Stomach (tissue), 9 donors: ENCODE data around the gene SIM1. TPM values are rescaled to one million over a fixed set of nuclear protein-coding genes. Genes with fewer than 3 reads are reported as not detected.

Experiments
- DNase-seq, 2 donors: peaks; one replicate each; pipeline versions ENCODE4 v3.0.0 to v3.0.0-alpha.2; 2013 to 2019
- H3K27ac ChIP-seq, 5 donors: fragments of 200-600 bp in 4 of 5; sonication (generic) in 4 of 5; one replicate each; pipeline ENCODE4 v1.5.1; 2013 to 2019; ENCODE audit warnings: mild to moderate bottlenecking in 1 of 5, moderate library complexity in 1 of 5
- H3K27me3 ChIP-seq, 3 donors: fragments of 200-600 bp; sonication (generic); one replicate each; pipeline ENCODE4 v1.5.1; 2017 to 2019; ENCODE audit warnings: mixed run types in 1 of 3
- H3K36me3 ChIP-seq, 4 donors: fragments of 200-600 bp; sonication (generic); 1 replicate in 3 of 4; 2 replicates in 1 of 4; pipeline ENCODE4 v1.5.1; 2016 to 2019
- H3K4me1 ChIP-seq, 4 donors: fragments of 200-600 bp; sonication (generic); one replicate each; pipeline ENCODE4 v1.5.1; 2016 to 2019
- H3K4me3 ChIP-seq, 4 donors: fragments of 200-600 bp; sonication (generic) in 3 of 4; one replicate each; pipeline ENCODE4 v1.5.1; 2016 to 2019; ENCODE audit warnings: mild to moderate bottlenecking in 1 of 4
- H3K9me3 ChIP-seq, 4 donors: fragments of 200-600 bp; sonication (generic); one replicate each; pipeline ENCODE4 v1.5.1; 2016 to 2019
- EP300 ChIP-seq: sonication (generic); formaldehyde crosslinking; IDR thresholded peaks from one replicate; pipeline ENCODE4 v1.6.1; 2017; ENCODE audit warnings: antibody characterized with exemption
- POLR2A ChIP-seq, 4 donors: fragments of 450-650 bp; IDR thresholded peaks; one replicate each; pipeline ENCODE4 v1.6.1; 2016; ENCODE audit warnings: antibody characterized with exemption in 4 of 4, control low read depth in 2 of 4, mild to moderate bottlenecking in 1 of 4, moderate library complexity in 1 of 4
- POLR2AphosphoS5 ChIP-seq, 3 donors: sonication (generic); formaldehyde crosslinking; IDR thresholded peaks; one replicate each; pipeline ENCODE4 v1.6.1; 2016; ENCODE audit warnings: antibody characterized with exemption in 3 of 3
- WGBS, 5 donors: extraction: QIAGEN DNeasy Blood & Tissue Kit in 3 of 5; methylation state at CpG; one replicate each; pipeline versions ENCODE4 v1.1.5 to v1.1.7; 2013 to 2018; 5-methylcytosine and 5-hydroxymethylcytosine counted together
- intact Hi-C: fragments of 100-400 bp; cut with DNase I; formaldehyde crosslinking; loops from one replicate; pipeline ENCODE4 v1.15.1; 2023; ENCODE audit warnings: low total_unique reads
- polyA plus RNA-seq, 3 donors: library from polyadenylated mRNA; stranded (reverse); fragments of 200-250 nt; gene quantifications; one replicate each; pipeline ENCODE4 v1.2.3, GENCODE V29; 2013
- total RNA-seq, 5 donors: library from RNA; depleted of rRNA; stranded (reverse); fragments of >200 nt; gene quantifications; one replicate each; pipeline versions ENCODE4 v1.1.0 to v1.2.3, GENCODE V29; 2014 to 2016
- TF ChIP-seq, protein P1 (sequence below), 7 experiments: fragments of 450-650 bp in 4 of 7; fragments of 200-600 bp in 3 of 7; sonication (generic) in 3 of 7; IDR thresholded peaks; one replicate each; pipeline ENCODE4 v1.5.1; 2016 to 2019; ENCODE audit warnings: antibody characterized with exemption in 7 of 7, control low read depth in 2 of 7, mild to moderate bottlenecking in 1 of 7
- donor health status: healthy with polysubstance abuse.
- donor health status: Bipolar disorder and iron deficiency.
- donor health status: healthy.

SIM1 gene
- total and polyA plus RNA-seq, 8 donors = 0.43 TPM; not detected in 7

DNA sequence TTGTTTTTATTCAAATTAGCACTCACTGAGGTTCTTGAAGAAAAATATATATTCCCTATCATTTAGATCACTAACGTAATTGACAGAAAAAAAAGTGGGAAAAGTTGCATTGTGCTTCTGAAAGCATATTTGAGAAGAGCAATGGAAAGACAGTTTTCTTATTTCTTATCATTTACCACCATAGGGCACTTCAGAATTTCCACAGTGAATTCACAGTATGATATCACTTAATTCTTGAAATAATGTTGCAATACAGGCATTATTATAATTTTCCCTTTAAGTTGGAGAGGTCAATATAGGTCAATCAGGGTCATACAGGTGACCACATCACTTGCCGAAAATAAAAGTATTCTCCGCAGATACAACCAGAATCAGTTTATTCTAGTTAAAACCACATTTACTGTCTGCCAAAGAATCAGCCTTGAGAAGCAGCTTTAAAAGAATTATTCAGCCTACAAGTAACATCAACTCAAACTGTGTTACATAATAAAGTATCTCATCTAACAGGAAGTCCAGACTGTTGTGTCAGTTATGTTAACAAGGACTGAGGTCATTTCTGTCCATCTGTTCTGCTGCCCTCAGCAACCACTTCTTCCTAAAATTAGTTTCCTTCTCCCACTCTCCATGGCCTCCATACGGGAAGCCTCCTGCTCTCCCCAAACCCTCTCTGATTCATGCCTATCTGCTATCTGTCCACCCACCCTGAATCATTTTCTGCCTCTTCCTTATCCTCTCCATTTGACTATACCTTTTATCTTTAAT, 121.2 kb downstream of the SIM1 start:
- peaks cover 0 to 7% (median 2%) of the 10 kb centered on the region in 4 donors for H3K4me1 ChIP-seq
- WGBS, 5 donors = 53 to 81% (median 76%) methylated on average over 4 of the region's 4 CpGs
- no peaks in the 10 kb centered on the region for H3K27me3 ChIP-seq
- H3K27ac ChIP-seq = no peak overlapping the region
- no peak for DNase-seq
- TF ChIP-seq, protein P1, sequence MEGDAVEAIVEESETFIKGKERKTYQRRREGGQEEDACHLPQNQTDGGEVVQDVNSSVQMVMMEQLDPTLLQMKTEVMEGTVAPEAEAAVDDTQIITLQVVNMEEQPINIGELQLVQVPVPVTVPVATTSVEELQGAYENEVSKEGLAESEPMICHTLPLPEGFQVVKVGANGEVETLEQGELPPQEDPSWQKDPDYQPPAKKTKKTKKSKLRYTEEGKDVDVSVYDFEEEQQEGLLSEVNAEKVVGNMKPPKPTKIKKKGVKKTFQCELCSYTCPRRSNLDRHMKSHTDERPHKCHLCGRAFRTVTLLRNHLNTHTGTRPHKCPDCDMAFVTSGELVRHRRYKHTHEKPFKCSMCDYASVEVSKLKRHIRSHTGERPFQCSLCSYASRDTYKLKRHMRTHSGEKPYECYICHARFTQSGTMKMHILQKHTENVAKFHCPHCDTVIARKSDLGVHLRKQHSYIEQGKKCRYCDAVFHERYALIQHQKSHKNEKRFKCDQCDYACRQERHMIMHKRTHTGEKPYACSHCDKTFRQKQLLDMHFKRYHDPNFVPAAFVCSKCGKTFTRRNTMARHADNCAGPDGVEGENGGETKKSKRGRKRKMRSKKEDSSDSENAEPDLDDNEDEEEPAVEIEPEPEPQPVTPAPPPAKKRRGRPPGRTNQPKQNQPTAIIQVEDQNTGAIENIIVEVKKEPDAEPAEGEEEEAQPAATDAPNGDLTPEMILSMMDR (IDR thresholded peaks at IDR 0.05) = no peak
- no peak for TF ChIP-seq POLR2A (IDR thresholded peaks at IDR 0.05)
- TF ChIP-seq POLR2AphosphoS5 (IDR thresholded peaks at IDR 0.05) = no peak
- TF ChIP-seq EP300 = no peak
- H3K4me3 ChIP-seq = no peak overlapping the region
- no peaks in the 10 kb centered on the region for H3K36me3 ChIP-seq
- intact Hi-C loops = no loop called here
- no peaks in the 10 kb centered on the region for H3K9me3 ChIP-seq

DNA sequence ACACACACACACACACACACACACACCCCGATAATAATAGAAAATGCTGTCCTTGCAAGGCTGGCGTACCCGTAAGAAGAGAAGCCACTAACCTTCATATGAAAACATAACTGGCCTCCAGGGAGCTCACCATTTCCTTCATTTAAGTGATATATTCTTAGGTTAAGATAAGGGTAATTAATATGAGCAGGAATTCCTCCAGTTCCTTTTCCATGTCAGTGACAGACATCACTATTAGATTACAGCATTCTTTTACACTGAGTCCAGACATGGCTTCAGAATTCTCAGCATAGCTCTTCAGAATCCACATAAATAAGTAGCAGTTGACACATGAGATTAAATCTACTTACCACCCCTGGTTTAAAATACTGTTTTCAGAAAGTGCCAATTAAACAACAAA, 121.9 kb downstream of the SIM1 start:
- H3K27me3 ChIP-seq = no peaks in the 10 kb centered on the region
- no peak overlapping the region for H3K27ac ChIP-seq
- H3K4me1 ChIP-seq = peaks cover 0 to 7% (median 2%) of the 10 kb centered on the region in 4 donors
- no peak for DNase-seq
- H3K36me3 ChIP-seq = no peaks in the 10 kb centered on the region
- intact Hi-C loops = no loop called here
- WGBS, 5 donors = 79 to 89% (median 85%) methylated on average over 3 of the region's 3 CpGs
- TF ChIP-seq POLR2AphosphoS5 (IDR thresholded peaks at IDR 0.05) (no peak), EP300 (no peak), POLR2A (IDR thresholded peaks at IDR 0.05) (no peak)
- TF ChIP-seq, protein P1 (IDR thresholded peaks at IDR 0.05) = no peak
- H3K4me3 ChIP-seq = no peak overlapping the region
- no peaks in the 10 kb centered on the region for H3K9me3 ChIP-seq

DNA sequence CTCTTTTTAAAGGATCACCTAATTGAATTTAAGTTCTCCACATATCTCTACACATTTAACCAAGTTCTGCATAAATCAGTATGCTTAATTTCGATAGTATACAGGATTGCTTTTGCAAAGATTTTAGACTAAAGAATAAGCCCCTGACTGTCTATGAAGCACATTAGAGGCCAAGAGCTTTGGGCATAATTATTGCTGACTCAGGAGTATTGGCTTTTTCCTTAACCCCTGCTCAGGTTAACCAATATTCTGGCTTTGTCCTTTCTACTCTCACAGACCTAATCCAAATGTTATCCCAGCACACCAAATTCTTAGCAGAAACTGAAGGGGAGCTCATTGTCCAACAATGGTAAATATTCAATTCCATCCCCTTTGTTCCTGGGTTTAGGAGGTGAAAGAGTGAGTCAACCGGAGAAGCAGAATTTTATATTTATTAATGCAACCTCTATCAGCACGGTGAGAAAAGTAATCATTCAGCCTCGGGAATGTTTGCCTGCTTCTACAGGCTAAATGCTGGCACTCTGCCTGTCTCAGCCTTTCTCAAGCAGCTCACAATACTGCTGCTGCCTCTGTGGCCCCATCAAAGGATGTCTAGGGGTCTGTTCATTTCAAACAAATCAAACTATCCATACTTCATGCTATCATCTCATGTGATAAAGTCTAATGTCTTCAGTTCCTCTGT, 125.0 kb downstream of the SIM1 start:
- 43 to 54% (median 46%) methylated on average over 4 of the region's 4 CpGs for WGBS, 5 donors
- Histone ChIP-seq H3K27ac (no peak overlapping the region), H3K27me3 (peaks cover 0 to 3% (median 0%) of the 10 kb centered on the region in 3 donors), H3K36me3 (no peaks in the 10 kb centered on the region), H3K9me3 (no peaks in the 10 kb centered on the region), H3K4me3 (no peak overlapping the region), H3K4me1 (no peaks in the 10 kb centered on the region)
- TF ChIP-seq EP300 = no peak
- TF ChIP-seq, protein P1 (IDR thresholded peaks at IDR 0.05) = no peak
- TF ChIP-seq POLR2AphosphoS5 (IDR thresholded peaks at IDR 0.05) = no peak
- TF ChIP-seq POLR2A (IDR thresholded peaks at IDR 0.05) = no peak
- DNase-seq = peak; percentile 55 to 56
- intact Hi-C loops = no loop called here

DNA sequence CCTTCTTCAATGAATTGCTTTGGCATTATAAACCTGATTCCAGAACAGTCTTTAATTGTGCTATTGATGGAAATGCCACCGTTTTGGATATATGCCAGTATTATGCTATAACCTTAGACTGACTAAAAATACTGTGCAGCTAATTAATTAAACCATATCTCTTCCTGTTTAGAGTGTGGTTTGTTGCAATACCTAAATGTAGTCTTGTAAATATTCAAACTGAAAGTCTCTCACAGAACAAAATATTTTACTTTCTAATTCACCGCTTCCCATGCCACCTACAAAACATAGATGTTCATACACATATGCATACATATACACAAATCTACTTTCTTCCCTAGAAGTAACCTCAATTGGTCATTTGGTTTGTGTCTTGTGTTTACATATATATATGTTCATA, 126.6 kb downstream of the SIM1 start:
- no peaks in the 10 kb centered on the region for H3K9me3 ChIP-seq
- no peaks in the 10 kb centered on the region for H3K36me3 ChIP-seq
- TF ChIP-seq, protein P1 (IDR thresholded peaks at IDR 0.05) = no peak
- no peak for TF ChIP-seq POLR2AphosphoS5 (IDR thresholded peaks at IDR 0.05)
- no peak for TF ChIP-seq EP300
- TF ChIP-seq POLR2A (IDR thresholded peaks at IDR 0.05) = no peak
- DNase-seq = no peak
- WGBS, 5 donors = 79 to 84% (median 80%) methylated on average over 2 of the region's 2 CpGs
- peaks cover 0 to 3% (median 0%) of the 10 kb centered on the region in 3 donors for H3K27me3 ChIP-seq
- no peak overlapping the region for H3K4me3 ChIP-seq
- H3K27ac ChIP-seq = no peak overlapping the region
- H3K4me1 ChIP-seq = no peaks in the 10 kb centered on the region
- intact Hi-C loops = no loop called here
